Ascending aorta (tissue), 2 donors: ENCODE results near the gene XKR3. TPM values are rescaled to one million over a fixed set of nuclear protein-coding genes. Genes with fewer than 3 reads are reported as not detected.
"Not testable (repeated sequence)": the region's sequence is repeated elsewhere in the genome, so short reads cannot be mapped to it uniquely, and the experiment has no call there.

ENCODE experiments used
- DNase-seq, 2 donors: peaks; one replicate each; pipeline ENCODE4 v3.0.0-alpha.2; 2019; ENCODE audit warnings: low spot score in 2 of 2
- H3K27ac ChIP-seq, 2 donors: fragments of 200-600 bp; sonication (generic); one replicate each; pipeline ENCODE4 v1.5.1; 2016 to 2017; ENCODE audit warnings: mild to moderate bottlenecking in 1 of 2
- H3K27me3 ChIP-seq: fragments of 200-600 bp; sonication (generic); one replicate; pipeline ENCODE4 v1.5.1; 2017
- H3K36me3 ChIP-seq, 2 donors: fragments of 200-600 bp; sonication (generic); one replicate each; pipeline ENCODE4 v1.5.1; 2016
- H3K4me1 ChIP-seq, 2 donors: fragments of 200-600 bp; sonication (generic); one replicate each; pipeline ENCODE4 v1.5.1; 2016 to 2017; ENCODE audit warnings: mild to moderate bottlenecking in 1 of 2
- H3K4me3 ChIP-seq, 2 donors: fragments of 200-600 bp; sonication (generic); one replicate each; pipeline ENCODE4 v1.5.1; 2016 to 2017; ENCODE audit warnings: mild to moderate bottlenecking in 1 of 2
- H3K9me3 ChIP-seq, 2 donors: fragments of 200-600 bp; sonication (generic); one replicate each; pipeline ENCODE4 v1.5.1; 2016
- intact Hi-C: fragments of 100-400 bp; cut with DNase I; formaldehyde crosslinking; loops from one replicate; pipeline ENCODE4 v1.15.1; 2023
- total RNA-seq: library from RNA; depleted of rRNA; stranded (reverse); fragments of >200 nt; gene quantifications from one replicate; pipeline ENCODE4 v1.1.0, GENCODE V29; 2016
- TF ChIP-seq, protein P1 (sequence below), 3 experiments: fragments of 200-600 bp in 2 of 3; fragments of 450-650 bp in 1 of 3; sonication (generic) in 2 of 3; IDR thresholded peaks; one replicate each; pipeline ENCODE4 v1.5.1; 2016 to 2019; ENCODE audit warnings: antibody characterized with exemption in 3 of 3, mild to moderate bottlenecking in 1 of 3, moderate library complexity in 1 of 3

The XKR3 gene
- total RNA-seq, 1 donor from 2014 or later, result not detected

DNA sequence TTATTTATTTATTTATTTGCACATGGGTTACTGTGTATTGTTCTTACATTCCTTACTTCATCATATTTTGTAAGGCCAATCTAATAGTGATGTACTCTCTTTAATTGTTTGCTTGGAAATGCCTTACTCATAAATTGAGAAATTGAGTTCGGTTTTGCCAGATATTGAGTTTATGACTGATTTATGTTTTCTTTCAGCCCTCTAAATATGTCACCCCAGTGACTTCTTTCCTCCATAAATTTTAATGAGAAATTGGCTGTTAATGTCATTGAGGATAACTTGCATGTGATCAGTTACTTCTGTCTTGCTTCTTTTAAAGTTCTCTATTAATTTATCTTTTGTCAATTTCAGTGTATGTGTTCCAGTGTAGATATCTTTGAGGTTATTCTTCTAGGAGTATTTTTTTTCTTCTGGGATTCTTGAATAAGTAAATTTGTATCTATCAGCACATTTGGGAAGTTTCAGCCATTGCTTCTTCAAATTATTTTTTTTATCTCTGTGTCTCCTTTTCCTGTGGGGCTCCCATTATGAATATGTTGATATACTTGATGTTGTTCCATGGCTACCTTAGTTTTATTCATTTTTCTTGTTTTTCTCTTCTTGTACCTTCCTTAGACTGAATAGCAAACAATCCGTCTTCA lies 47.8 kb downstream of the XKR3 start:
- Histone ChIP-seq H3K27ac (no peak overlapping the region), H3K4me3 (no peak overlapping the region), H3K9me3 (peaks cover 0 to 14% of the 10 kb centered on the region in 2 donors), H3K36me3 (no peaks in the 10 kb centered on the region), H3K4me1 (no peaks in the 10 kb centered on the region), H3K27me3 (no peaks in the 10 kb centered on the region)
- DNase-seq, result no peak
- TF ChIP-seq, protein P1, sequence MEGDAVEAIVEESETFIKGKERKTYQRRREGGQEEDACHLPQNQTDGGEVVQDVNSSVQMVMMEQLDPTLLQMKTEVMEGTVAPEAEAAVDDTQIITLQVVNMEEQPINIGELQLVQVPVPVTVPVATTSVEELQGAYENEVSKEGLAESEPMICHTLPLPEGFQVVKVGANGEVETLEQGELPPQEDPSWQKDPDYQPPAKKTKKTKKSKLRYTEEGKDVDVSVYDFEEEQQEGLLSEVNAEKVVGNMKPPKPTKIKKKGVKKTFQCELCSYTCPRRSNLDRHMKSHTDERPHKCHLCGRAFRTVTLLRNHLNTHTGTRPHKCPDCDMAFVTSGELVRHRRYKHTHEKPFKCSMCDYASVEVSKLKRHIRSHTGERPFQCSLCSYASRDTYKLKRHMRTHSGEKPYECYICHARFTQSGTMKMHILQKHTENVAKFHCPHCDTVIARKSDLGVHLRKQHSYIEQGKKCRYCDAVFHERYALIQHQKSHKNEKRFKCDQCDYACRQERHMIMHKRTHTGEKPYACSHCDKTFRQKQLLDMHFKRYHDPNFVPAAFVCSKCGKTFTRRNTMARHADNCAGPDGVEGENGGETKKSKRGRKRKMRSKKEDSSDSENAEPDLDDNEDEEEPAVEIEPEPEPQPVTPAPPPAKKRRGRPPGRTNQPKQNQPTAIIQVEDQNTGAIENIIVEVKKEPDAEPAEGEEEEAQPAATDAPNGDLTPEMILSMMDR (IDR thresholded peaks at IDR 0.05), result no peak
- intact Hi-C loops, result no loop called here

DNA sequence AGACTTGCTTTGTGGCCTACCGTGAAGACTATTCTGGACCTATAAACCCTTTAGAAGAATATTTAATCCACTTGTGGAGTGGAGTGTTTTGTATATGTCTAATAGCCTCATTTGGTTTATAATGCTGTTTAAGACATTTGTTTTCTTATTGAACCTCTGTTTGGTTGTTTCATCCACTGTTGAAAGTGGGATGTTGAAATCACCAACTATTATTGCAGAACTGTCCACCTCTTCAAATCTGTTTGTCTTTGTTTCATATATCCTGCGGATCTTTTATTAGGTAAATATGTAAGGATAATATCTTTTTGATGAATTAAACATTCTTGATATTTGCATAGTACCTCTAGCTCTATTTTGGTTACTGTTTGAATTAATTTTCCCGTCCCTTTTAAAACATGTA lies 49.1 kb downstream of the XKR3 start:
- intact Hi-C loops, result no loop called here
- Histone ChIP-seq H3K27ac (no peak overlapping the region), H3K4me3 (no peak overlapping the region), H3K27me3 (no peaks in the 10 kb centered on the region), H3K36me3 (no peaks in the 10 kb centered on the region), H3K4me1 (no peaks in the 10 kb centered on the region), H3K9me3 (peaks cover 0 to 14% of the 10 kb centered on the region in 2 donors)
- DNase-seq, result no peak
- TF ChIP-seq, protein P1 (IDR thresholded peaks at IDR 0.05), result no peak

DNA sequence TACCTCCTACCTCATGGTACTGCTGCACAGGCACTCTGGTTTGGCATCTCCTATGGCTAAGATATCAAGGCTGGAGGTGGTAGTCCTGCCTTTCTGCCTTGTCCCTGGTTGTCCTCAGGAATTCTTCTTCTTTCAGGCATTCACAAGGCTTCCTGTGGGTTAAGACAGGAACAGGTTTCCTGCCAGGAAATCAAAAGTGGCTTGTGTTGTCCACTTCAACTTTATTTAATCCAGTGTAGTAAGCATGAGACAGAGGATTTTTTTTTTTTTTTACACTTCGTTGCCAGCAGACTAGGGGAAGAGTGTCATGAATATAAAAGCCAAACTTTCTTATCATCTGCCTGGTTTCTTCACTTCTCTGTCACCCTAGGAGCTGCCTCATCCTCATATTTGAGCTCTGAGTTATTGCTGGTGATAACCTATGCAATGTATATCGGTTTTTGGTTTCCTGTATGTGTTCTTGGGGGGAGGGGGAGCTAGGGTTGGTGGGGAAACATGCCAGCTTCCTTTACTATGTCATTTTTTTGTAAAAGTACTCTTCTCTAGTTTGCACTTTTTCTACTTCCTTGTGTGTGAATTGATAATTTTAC lies 50.2 kb downstream of the XKR3 start:
- Histone ChIP-seq H3K27me3 (no peaks in the 10 kb centered on the region), H3K27ac (no peak overlapping the region), H3K9me3 (peaks cover 0 to 14% of the 10 kb centered on the region in 2 donors), H3K4me1 (no peaks in the 10 kb centered on the region), H3K36me3 (no peaks in the 10 kb centered on the region), H3K4me3 (no peak overlapping the region)
- intact Hi-C loops, result loop anchor here (5.0 kb wide), 1 partner anchor 117 kb away; no protein-coding TSS in a partner anchor
- no peak for DNase-seq
- TF ChIP-seq, protein P1 (IDR thresholded peaks at IDR 0.05), result no peak

DNA sequence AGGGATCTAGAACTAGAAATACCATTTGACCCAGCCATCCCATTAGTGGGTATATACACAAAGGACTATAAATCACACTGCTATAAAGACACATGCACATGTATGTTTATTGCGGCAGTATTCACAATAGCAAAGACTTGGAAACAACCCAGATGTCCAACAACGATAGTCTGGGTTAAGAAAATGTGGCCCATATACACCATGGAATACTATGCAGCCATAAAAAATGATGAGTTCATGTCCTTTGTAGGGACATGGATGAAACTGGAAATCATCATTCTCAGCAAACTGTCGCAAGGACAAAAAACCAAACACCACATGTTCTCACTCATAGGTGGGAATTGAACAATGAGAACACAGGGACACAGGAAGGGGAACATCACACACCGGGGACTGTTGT lies 53.6 kb downstream of the XKR3 start:
- intact Hi-C loops, result loop anchor here (5.0 kb wide), 1 partner anchor 121 kb away; no protein-coding TSS in a partner anchor
- not testable (repeated sequence) for H3K27me3 ChIP-seq, H3K4me3 ChIP-seq, H3K36me3 ChIP-seq, H3K27ac ChIP-seq, H3K4me1 ChIP-seq, DNase-seq
- peaks cover 2 to 17% of the 10 kb centered on the region in 2 donors for H3K9me3 ChIP-seq

DNA sequence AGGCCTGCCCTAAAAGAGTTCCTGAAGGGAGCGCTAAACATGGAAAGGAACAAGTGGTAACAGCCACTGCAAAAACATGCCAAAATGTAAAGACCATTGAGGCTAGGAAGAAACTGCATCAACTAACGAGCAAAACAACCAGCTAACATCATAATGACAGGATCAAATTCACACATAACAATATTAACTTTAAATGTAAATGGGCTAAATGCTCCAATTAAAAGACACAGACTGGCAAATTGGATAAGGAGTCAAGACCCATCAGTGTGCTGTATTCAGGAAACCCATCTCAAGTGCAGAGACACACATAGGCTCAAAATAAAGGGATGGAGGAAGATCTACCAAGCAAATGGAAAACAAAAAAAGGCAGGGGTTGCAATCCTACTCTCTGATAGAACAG lies 57.3 kb downstream of the XKR3 start:
- H3K4me3 ChIP-seq, H3K27me3 ChIP-seq, intact Hi-C loops, H3K27ac ChIP-seq, DNase-seq, H3K9me3 ChIP-seq, H3K36me3 ChIP-seq, H3K4me1 ChIP-seq: not testable (repeated sequence)

DNA sequence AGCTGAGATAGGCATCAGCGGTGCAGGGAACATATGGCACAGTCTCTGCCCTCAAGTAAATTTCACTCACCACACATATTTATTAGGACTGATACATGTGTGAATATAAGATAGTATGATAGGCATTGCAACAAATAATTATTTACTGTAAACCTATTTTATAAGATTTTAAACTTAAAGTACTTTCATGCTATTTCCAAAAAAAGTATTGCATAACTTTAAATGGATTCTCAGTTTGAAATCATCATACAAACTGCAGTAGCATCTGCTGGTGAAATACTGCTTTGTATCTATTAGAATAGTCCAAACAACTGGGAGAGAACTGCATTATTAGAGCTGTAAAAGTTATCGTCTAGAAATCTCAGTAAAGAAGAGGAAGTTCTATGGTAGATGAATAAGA lies 63.0 kb downstream of the XKR3 start:
- H3K4me1 ChIP-seq, H3K27me3 ChIP-seq, intact Hi-C loops, DNase-seq, H3K9me3 ChIP-seq, H3K36me3 ChIP-seq, H3K27ac ChIP-seq, H3K4me3 ChIP-seq: not testable (repeated sequence)

DNA sequence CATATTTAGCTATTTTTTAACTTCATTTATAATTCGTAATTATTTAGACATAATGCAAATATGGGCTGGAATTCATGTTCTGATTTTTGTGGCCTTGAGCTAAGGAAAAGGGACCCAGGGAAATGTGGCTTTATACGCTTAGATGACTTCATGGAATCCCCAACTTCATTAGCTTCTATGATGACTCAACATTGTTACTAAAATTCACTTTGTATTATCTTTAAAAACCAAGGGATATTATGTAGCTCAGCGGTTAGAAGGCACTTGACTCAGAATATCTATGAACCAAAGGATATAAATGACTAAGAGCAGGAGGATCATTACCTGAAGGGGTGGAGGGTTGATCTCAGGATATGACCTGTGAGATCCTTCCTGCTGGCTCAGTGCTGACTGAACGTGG lies 64.8 kb downstream of the XKR3 start:
- H3K9me3 ChIP-seq, H3K27ac ChIP-seq, H3K4me3 ChIP-seq, DNase-seq, intact Hi-C loops, H3K27me3 ChIP-seq, H3K36me3 ChIP-seq, H3K4me1 ChIP-seq: not testable (repeated sequence)

DNA sequence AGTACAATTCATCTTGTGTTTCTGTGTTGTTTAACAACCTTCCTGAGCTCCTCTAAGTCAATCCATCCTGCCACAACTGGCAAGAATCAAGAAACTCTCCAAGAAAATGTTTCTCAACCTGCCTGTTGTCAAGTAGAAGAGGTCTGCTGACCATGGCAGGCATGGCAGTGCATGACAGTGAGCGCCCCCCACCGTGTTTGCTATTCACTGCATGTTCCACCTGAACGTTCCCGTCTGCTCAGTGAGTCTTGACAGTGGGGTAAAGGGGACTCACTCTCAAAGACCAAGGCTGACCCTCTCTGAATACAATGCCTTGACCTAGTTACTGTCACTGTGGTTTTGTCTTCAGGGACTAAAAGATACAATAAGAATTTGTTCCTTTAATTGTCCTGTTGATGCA lies 75.9 kb downstream of the XKR3 start:
- intact Hi-C loops, result not testable (repeated sequence)

DNA sequence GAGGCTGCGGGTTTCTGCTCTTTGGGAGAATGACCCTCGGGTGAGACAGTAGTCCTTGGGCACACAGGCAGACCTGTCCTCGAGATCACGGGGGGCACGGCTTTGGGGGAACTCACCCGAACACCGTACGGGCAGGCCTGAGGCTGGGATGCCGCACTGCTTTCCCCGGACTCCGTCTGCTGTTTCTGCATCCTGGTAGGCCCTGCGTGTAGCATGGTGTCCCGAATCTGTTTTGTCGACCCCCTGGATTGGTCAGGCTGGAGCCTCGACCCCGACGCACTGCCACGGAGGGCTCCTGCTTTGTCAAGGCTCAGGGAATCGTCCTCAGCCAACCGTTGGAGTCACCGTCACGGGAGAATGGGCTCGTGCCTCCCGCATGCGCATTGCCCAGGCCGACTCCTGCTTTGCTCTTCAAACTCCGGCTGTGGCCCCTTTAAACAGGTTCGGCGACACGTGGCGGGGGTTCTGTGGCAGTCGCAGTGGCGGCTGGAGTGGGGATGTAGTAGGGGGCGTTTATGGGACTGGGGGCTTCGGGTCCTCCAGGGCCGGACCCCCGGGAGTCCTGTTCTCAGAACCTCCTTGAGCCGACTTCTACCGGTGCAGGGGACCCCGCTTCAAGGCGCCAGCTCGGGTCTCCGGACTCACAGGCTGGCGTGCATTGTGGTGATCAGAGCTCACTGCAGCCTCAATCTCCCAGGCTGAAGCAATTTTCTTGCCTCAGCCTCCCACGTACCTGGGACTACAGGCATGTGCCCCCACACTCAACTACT lies 76.9 kb downstream of the XKR3 start:
- H3K27ac ChIP-seq, H3K36me3 ChIP-seq, H3K4me3 ChIP-seq, H3K9me3 ChIP-seq, H3K27me3 ChIP-seq, intact Hi-C loops, H3K4me1 ChIP-seq, DNase-seq: not testable (repeated sequence)

More for the DNA sequence above, 75.9 kb downstream of the XKR3 start:
- H3K27ac ChIP-seq, H3K4me3 ChIP-seq, H3K9me3 ChIP-seq, DNase-seq, H3K27me3 ChIP-seq, H3K36me3 ChIP-seq, H3K4me1 ChIP-seq: not testable (repeated sequence)

DNA sequence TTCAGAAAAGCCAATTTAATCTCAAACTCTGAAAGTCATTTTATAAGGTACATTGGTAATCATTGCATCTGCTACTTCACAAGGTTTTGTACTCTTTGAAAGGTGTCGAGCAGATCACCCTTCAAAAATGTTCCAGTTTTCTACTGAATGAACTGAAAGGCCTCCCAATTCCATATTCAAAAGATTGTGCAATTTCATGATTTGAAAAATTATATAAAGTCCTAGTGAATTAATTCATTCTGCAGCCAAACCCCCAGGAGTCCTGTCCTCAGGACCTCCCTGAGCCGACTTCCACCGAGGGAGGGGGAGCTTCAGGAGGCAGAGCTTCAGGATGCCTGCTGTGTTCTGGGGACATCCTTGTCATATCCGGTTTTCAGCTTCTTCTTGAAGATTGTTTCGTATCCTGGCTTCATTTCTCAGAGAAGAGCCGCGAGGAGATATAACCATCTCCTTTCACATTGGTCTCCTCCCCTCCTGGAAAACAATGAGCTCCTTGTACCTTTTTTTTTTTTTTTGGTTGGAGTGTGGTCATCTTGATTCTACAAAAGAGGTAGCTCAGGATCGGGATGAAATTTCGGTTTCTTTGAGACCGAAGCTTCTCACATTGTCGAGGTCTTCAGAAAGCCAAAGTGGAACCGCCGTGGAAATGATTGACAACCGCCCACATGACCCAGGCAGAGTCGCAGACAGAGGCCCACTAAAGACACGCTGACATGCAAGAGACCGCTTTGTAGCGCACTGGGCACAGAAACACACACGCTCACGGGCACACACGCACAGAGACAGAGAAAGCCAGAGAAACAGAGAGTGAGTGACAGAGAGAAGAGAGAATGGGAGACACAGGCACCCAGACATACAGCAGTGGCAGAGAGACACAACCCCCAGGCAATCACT lies 77.7 kb downstream of the XKR3 start:
- H3K27ac ChIP-seq, H3K36me3 ChIP-seq, intact Hi-C loops, H3K4me3 ChIP-seq, DNase-seq, H3K9me3 ChIP-seq, H3K4me1 ChIP-seq, H3K27me3 ChIP-seq: not testable (repeated sequence)
